ENCODE measurements around the gene LRRC8E. TPM values are rescaled to one million over a fixed set of nuclear protein-coding genes. Genes with fewer than 3 reads are reported as not detected.
"Not testable (repeated sequence)": the region's sequence is repeated elsewhere in the genome, so short reads cannot be mapped to it uniquely, and the experiment has no call there.

Gene LRRC8E
- polyA plus RNA-seq, 1 donor, result 0.23 TPM

DNA sequence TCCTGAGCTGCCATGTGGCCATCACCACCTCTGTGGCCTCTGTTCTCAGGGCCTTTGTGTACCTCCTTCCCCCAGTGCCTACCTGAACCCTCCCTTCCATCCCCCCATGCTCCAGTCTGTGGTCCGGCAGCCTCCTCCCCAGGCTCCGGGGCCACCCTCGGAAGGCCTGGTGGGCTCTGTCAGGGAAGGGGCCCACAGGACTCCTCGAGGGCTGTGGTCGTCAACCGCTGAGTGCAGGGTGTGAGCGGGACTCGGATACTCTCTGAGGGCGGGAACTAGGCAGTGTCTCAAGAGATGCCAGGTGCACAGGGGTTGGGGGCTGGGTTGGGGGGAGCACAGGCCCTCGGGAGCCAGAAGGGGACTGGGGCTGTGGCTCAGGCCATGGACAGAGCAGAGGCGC lies 19.2 kb downstream of the LRRC8E start:
- DNase-seq (ENCODE audit: low read depth), result no peak

GRCh38 chr19:7908078-7908699 lies 19.9 kb downstream of the LRRC8E start:
- no peak for DNase-seq (ENCODE audit: low read depth)

- no peak for DNase-seq (ENCODE audit: low read depth)
Observed at GRCh38 chr19:7908742-7909461, 20.6 kb downstream of the LRRC8E start.

DNA sequence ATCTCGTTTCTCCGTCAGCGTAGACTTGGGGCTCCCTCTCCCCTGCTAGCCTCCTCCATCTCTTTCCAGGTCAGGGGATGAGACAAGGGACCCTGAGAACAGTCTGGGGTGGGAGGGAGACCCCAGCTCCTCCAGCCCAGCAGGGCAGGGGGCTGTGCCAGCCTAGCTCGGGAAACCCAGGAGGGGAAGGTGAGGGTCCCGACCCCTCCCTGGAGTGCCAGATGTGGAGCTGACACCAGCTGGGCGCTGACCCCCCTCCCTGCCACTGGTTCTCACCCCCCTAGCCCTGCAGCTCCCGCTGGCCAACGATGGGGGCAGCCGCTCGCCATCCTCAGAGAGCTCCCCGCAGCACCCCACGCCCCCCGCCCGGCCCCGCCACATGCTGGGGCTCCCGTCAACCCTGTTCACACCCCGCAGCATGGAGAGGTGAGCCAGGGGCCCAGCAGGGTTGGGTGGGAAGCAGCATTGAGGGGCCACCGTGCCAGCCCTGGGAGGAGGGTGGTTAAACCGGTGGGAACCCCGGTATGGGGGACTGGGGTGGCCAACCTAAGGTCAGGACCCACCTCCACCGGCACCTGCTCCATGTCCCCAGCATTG lies 21.3 kb downstream of the LRRC8E start:
- DNase-seq (ENCODE audit: low read depth), result no peak

DNA sequence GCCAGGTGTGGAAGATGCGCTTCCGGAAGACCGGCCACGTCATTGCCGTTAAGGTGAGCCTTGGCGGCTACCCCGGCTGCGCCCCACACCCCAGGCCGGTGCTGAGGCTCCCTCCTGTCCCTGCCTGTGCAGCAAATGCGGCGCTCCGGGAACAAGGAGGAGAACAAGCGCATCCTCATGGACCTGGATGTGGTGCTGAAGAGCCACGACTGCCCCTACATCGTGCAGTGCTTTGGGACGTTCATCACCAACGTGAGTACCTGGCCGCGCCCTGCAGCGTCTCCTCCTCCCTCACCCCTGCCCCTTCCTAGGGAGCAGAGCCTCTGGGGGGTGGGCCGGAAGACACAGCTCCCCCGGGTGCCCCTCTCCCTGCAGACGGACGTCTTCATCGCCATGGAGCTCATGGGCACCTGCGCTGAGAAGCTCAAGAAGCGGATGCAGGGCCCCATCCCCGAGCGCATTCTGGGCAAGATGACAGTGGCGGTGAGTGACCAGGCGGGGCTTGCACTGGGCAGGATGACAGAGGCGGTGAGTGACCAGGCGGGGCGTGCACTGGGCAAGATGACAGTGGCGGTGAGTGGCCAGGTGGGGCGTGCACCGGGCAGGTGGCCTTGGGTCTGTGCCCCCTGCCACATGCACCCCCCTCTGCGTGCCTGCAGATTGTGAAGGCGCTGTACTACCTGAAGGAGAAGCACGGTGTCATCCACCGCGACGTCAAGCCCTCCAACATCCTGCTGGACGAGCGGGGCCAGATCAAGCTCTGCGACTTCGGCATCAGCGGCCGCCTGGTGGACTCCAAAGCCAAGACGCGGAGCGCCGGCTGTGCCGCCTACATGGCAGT lies 22.2 kb downstream of the LRRC8E start:
- no peak for DNase-seq (ENCODE audit: low read depth)

DNA sequence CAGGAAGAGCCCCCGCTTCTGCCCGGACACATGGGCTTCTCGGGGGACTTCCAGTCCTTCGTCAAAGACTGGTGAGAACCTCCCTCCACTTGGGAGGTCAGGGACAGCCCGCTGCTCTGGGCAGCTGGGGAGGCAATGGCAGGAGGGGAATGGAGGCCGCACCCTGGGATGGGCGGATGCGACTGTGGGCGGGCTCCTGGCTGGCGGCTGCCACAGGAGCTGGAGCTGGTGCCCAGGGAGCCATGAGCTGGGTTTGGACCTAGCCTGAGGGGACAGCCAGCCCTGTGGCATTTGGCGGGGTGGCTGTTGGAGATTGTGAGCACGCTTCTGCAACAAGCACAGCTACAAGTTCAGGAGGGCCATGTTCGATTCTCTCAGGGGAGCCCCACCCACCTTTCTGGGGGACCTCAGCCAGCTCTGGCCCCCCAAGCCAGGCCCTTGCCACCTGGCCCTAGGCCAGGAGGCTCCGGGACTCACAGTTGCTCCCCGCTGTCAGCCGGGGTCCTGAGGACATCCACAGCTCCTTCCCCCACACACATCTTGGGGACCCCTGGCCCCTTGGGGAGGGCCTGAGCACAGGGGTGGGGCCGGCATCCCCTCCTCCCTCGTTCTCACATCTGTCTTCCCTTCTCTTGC lies 23.3 kb downstream of the LRRC8E start:
- DNase-seq (ENCODE audit: low read depth), result no peak

DNA sequence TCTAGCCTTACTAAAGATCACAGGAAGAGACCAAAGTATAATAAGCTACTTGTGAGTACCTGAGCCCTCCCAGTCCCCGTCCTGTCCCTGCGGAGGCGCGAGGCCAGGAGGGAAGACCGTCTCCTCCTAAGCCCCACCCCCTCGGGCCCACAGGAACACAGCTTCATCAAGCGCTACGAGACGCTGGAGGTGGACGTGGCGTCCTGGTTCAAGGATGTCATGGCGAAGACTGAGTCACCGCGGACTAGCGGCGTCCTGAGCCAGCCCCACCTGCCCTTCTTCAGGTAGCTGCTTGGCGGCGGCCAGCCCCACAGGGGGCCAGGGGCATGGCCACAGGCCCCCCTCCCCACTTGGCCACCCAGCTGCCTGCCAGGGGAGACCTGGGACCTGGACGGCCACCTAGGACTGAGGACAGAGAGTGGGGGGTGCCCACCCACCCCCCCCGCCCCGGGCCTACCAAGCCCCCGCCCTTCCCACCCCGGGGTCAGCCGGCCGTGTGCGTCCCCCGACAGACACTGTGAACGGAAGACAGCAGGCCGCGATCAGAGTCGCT lies 23.9 kb downstream of the LRRC8E start:
- DNase-seq (ENCODE audit: low read depth), result no peak

DNA sequence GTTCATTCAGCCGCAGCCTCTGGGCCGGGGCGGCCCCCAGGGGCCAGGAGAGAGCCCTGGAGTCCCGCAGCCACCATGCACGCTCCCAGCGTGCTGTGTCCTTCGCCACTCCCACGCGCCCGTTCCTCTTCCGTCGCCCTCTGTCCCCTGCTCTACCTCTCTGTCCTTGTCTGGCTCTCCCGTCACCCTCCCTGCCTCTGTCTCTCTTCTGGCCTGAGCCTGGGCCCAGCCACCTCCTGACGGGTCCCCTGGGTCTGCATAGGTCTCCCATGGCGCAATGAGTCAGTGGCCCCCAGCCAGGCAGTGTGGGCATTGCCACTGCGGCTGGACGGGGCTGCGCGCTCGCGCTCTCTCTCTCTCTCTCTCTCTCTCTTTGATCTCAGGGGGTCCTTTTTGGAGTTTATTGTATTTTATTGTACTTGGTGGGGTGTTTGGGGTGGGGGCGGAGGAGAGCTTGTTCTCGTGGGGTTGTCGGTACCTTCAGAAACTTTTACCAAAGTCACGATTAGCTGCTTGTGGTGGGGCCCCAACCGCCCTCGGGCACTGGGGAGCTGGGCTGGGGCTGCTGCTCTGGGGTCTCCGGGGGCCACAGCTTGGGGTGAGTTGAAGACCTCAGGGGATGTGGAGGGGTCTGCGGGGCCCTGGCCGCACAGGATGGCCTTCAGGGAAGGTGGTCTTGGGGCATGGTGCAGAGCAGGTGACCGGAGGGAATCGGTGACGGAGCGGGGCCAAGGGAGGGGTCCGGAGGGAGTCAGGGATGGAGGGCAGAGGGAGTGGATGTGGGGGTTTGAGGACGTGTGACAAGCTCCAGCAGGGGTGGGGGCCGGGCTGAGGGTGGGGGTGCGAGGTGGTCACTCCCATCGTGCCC lies 24.6 kb downstream of the LRRC8E start:
- DNase-seq (ENCODE audit: low read depth), result no peak

DNA sequence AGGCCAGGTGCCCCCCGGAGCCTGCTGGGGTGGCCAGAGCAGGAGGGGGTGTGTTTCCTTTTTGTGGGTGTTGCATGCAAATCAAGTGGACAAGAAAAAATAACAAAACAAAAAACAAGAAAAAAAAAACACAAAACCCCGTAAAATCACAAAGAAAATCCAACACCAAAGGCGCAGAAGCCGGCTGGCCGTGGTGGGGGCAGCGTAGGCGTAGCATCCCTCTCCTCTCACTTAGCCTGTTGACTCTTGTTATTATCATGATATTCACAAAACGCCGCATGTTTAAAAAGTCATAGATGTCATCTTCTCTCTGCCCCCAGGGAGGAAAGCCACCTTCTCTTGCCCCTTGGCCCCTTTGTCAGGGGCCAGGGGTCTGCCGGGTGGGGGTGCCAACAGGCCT lies 25.3 kb downstream of the LRRC8E start:
- no peak for DNase-seq (ENCODE audit: low read depth)

- DNase-seq (ENCODE audit: low read depth), result no peak
Observed at GRCh38 chr19:7914099-7914498, 25.8 kb downstream of the LRRC8E start.

DNA sequence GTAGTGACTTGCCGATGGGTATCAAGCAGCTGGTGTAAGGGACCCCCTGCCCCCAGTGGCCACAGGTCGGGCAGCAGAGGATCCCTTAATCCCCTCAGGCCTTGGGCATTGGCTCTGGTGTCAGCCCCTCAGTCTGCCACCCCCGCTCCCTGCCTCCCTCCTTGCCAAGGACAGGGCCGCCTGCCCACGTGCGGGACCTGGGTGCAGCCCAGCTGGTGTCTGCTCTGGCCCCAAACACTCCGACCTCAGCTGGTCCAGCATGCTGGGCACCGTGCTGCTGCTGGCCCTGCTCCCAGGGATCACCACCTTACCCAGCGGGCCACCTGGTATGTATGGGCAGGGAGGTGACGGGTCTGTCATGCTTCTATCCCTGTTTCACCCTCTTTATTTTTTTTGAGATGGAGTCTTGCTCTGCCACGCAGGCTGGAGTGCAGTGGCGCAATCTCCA lies 26.3 kb downstream of the LRRC8E start, which contains the start of gene TGFBR3L:
Gene TGFBR3L (plus strand): TSS at position 233 of the 448 bp plus-strand sequence.
- DNase-seq (ENCODE audit: low read depth), result no peak

DNA sequence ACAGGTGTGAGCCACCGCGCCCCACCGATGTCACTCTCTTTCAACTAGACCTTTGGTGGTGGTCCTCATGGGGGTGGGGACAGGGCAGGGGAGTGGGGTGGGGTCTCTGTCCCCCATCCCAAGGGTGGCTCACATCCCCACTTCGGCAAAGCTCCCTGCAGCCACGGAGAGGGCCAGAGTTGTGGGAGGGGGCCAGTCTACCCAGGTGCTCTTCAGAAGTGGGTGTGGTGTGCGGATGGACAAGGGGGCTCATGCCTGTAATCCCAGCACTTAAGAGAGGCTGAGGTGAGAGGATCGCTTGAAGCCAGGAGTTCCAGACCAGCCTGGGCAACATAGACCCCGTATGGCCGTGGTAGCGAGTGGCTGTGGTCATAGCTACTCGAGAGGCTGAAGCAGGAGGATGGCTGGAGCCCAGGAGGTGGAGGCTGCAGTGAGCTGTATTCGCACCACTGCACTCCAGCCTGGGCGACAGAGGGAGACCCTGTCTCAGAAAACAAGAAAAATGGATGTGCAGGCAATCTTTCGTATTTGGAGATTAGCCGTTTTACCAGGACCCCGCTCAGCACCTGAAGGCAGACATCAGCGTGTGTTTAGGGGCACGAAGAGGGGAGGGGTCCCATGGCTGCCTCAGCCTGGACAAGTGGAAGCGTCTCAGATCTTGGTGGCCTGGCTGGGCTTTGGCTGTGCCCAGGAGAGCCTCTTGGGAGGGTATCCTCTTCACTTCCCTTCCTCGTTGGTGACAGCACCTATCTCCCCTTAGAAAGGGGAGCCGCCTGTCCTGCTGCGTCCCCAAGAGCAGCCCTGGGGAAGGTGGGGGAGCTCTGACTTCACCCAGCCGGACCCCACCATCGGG lies 27.2 kb downstream of the LRRC8E start:
- no peak for DNase-seq (ENCODE audit: low read depth)

GRCh38 chr19:7916103-7916954 lies 28.0 kb downstream of the LRRC8E start:
- no peak for DNase-seq (ENCODE audit: low read depth)

GRCh38 chr19:7916955-7917266 lies 28.6 kb downstream of the LRRC8E start:
- DNase-seq (ENCODE audit: low read depth), result no peak

DNA sequence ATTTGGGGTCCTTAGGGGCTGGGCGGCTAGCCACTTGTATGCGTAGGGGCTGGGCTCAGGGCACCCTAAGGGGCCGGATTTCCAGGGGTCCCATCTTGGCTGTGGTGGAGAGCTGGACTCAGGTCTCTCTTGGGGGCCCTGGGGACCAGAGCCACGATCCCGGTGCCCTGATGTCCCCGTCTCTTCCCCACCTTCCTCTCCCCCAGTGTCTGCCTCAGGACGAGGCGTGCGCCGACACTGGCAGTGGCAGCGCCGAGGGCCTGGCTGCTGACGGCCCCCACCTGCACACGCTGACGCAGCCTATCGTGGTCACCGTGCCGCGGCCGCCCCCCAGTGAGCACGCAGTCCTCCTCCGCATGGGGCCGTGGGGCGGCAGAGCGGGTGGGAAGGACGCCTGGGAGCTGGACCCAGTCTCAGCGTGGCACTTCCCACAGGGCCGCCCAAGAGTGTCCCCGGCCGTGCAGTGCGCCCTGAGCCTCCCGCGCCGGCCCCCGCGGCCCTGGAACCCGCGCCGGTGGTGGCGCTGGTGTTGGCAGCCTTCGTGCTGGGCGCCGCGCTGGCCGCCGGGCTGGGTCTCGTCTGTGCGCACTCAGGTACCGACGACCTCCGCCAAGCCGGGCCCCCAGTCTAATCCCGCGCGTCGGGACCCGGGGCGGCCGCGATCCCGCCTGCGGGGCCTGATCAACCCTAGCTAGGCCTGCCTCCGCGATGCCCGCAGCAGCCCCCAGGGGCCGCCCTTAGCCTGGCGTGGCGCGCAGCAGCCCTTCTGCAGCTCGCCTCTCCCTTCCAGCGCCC lies 29.2 kb downstream of the LRRC8E start:
- no peak for DNase-seq (ENCODE audit: low read depth)

DNA sequence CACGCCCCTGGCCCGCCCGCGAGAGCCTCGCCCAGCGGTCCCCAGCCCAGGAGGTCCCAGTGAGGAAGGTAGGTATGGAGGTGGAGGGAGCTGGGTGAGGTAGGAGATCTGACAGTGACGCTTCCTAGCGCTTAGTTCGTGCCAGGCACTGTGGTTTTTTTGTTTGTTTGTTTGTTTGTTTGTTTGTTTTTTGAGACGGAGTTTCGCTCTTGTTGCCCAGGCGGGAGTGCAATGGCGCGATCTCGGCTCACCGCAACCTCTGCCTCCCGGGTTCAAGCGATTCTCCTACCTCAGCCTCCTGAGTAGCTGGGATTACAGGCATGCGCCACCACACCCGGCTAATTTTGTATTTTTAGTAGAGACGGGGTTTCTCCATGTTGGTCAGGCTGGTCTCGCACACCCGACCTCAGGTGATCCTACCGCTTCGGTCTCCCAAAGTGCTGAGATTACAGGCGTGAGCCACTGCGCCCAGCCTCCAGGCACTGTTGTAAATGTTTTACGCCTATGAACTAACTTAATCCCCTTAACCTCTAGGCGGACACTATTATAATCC lies 29.8 kb downstream of the LRRC8E start:
- not testable (repeated sequence) for DNase-seq (ENCODE audit: low read depth)

Data from forelimb muscle (tissue), 1 donor.